ENCODE measurements around the gene TMEM61.

DNA sequence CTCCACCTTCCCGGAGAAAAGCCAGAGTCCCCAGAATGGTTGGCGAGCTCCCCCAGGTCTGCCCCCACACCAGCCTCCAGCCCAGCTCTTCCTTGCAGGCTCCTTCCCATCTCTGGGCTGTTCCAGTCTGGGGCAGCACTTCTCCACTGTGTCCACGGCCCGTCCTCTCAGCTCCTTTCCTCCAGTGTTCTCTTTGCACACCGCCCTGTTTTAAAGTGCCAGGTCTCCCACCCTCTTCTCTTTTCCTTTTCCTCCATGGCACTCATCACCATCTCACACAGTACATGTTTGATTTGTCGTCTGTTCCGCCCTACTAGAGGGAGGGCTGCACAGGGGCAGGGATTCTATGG is 52.8 kb downstream of the TMEM61 start:
- TF ChIP-seq EP300 (IDR thresholded peaks at IDR 0.05; ENCODE audit: low read depth) = no peak
- TF ChIP-seq, protein P1, sequence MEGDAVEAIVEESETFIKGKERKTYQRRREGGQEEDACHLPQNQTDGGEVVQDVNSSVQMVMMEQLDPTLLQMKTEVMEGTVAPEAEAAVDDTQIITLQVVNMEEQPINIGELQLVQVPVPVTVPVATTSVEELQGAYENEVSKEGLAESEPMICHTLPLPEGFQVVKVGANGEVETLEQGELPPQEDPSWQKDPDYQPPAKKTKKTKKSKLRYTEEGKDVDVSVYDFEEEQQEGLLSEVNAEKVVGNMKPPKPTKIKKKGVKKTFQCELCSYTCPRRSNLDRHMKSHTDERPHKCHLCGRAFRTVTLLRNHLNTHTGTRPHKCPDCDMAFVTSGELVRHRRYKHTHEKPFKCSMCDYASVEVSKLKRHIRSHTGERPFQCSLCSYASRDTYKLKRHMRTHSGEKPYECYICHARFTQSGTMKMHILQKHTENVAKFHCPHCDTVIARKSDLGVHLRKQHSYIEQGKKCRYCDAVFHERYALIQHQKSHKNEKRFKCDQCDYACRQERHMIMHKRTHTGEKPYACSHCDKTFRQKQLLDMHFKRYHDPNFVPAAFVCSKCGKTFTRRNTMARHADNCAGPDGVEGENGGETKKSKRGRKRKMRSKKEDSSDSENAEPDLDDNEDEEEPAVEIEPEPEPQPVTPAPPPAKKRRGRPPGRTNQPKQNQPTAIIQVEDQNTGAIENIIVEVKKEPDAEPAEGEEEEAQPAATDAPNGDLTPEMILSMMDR (IDR thresholded peaks at IDR 0.05) = no peak
- no peak for TF ChIP-seq POLR2A (IDR thresholded peaks at IDR 0.05)
